Nephron progenitor cell (in vitro differentiated cells): ENCODE measurements around the gene FGD4.

ENCODE experiments used
- DNase-seq: peaks from one replicate; pipeline ENCODE4 v3.0.0; 2021
- H3K27ac Mint-ChIP-seq: 2 replicates; pipeline ENCODE4 v1.8.0; 2021; ENCODE audit warnings: mild to moderate bottlenecking, moderate library complexity, mixed read lengths
- H3K27me3 Mint-ChIP-seq: 2 replicates; pipeline ENCODE4 v1.8.0; 2021; ENCODE audit warnings: mild to moderate bottlenecking, low read depth, mixed read lengths; ENCODE audit not compliant: poor library complexity
- H3K36me3 Mint-ChIP-seq: 2 replicates; pipeline ENCODE4 v1.8.0; 2021; ENCODE audit warnings: low read depth, mixed read lengths
- H3K4me1 Mint-ChIP-seq: 2 replicates; pipeline ENCODE4 v1.8.0; 2021; ENCODE audit warnings: mixed read lengths
- H3K4me3 Mint-ChIP-seq: 2 replicates; pipeline ENCODE4 v1.8.0; 2021; ENCODE audit warnings: mild to moderate bottlenecking, moderate library complexity, mixed read lengths
- H3K9me3 Mint-ChIP-seq: 2 replicates; pipeline ENCODE4 v1.8.0; 2021; ENCODE audit warnings: mild to moderate bottlenecking, moderate library complexity, mixed read lengths
- TF ChIP-seq, protein P1 (sequence below): fragments of 200-600 bp; sonication (generic); IDR thresholded peaks from 2 replicates; pipeline ENCODE4 v1.5.0; 2021; ENCODE audit warnings: antibody characterized with exemption

FGD4 gene

DNA sequence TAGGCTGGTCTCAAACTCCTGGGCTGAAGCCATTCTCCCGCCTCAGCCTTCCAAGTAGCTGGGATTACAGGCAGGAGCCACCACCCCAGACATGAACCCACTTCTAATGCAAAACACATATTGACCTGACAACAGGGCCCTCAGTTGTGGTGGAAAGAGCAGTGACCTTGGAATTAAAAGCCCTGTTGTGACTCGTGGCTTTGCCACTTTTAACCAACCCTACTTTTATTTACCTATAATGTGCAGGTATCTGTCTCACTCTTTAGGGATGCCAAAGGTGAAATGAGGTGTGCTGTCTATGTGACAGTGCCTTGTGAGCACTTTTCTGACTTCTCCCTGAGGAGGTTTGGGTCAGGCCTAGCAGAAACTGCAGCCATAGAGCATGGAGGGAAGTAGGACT is 146.9 kb downstream of the FGD4 start:
- Mint-ChIP-seq H3K9me3 (no peaks in the 10 kb centered on the region), H3K27me3 (no peaks in the 10 kb centered on the region), H3K27ac (no peak overlapping the region), H3K4me3 (no peak overlapping the region), H3K4me1 (peaks cover 20% of the 10 kb centered on the region), H3K36me3 (peaks cover 5% of the 10 kb centered on the region)
- TF ChIP-seq, protein P1, sequence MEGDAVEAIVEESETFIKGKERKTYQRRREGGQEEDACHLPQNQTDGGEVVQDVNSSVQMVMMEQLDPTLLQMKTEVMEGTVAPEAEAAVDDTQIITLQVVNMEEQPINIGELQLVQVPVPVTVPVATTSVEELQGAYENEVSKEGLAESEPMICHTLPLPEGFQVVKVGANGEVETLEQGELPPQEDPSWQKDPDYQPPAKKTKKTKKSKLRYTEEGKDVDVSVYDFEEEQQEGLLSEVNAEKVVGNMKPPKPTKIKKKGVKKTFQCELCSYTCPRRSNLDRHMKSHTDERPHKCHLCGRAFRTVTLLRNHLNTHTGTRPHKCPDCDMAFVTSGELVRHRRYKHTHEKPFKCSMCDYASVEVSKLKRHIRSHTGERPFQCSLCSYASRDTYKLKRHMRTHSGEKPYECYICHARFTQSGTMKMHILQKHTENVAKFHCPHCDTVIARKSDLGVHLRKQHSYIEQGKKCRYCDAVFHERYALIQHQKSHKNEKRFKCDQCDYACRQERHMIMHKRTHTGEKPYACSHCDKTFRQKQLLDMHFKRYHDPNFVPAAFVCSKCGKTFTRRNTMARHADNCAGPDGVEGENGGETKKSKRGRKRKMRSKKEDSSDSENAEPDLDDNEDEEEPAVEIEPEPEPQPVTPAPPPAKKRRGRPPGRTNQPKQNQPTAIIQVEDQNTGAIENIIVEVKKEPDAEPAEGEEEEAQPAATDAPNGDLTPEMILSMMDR: no peak
- no peak for DNase-seq

DNA sequence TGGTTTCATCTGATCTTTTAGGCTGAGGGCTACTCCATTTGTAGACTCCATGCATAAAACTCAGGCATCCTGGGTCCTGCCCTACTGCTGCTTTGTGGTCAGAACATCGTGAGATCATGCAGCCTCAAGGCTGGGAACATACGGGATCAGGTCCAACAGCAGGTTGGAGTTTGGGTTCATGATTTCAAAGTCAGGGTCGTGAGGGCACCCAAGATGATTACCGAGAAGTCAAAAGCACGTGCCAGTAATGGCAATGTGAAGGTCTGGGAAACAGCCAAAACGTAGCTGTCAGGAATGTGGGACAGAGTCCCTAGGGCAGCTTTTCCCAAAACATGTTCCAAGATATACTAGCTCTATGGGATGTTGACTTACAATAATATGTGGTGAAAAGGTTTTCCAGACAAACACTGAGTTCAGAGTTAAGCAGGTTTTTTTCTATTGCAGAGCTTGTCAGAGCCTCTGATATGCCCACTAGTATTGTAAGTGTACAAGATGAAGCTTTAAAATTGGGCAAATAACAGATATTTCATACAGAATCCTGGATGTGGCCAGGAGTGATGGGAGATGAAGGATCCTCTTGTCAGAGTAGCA is 149.4 kb downstream of the FGD4 start:
- H3K27me3 Mint-ChIP-seq: no peaks in the 10 kb centered on the region
- TF ChIP-seq, protein P1: no peak
- H3K4me1 Mint-ChIP-seq: peaks cover 20% of the 10 kb centered on the region
- no peak overlapping the region for H3K4me3 Mint-ChIP-seq
- DNase-seq: no peak
- H3K27ac Mint-ChIP-seq: no peak overlapping the region
- peaks cover 4% of the 10 kb centered on the region for H3K9me3 Mint-ChIP-seq
- H3K36me3 Mint-ChIP-seq: peaks cover 5% of the 10 kb centered on the region

DNA sequence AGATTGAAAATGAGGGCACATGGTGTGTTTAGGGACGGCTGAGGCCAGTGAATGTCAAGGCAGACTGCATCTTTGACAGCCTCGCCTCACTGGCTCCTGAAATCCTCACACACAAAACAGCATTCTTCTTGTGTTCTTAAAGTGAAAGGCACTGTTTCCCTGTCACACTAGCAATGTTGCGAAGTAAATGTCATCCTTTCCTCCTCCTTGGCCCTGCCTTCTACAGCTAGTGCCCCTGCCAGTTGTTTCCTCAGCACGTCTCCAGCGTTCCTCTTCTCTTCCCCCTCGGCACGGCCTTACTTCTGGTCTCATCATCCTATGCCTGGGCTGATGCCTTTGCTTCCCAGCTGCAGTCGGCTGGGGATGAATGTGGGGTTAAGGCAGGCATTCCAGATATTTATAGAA is 150.3 kb downstream of the FGD4 start:
- no peak overlapping the region for H3K4me3 Mint-ChIP-seq
- TF ChIP-seq, protein P1: no peak
- DNase-seq: no peak
- H3K27me3 Mint-ChIP-seq: no peaks in the 10 kb centered on the region
- peaks cover 4% of the 10 kb centered on the region for H3K9me3 Mint-ChIP-seq
- H3K27ac Mint-ChIP-seq: peak overlapping the region; percentile 76
- H3K36me3 Mint-ChIP-seq: peaks cover 5% of the 10 kb centered on the region
- peaks cover 20% of the 10 kb centered on the region for H3K4me1 Mint-ChIP-seq

DNA sequence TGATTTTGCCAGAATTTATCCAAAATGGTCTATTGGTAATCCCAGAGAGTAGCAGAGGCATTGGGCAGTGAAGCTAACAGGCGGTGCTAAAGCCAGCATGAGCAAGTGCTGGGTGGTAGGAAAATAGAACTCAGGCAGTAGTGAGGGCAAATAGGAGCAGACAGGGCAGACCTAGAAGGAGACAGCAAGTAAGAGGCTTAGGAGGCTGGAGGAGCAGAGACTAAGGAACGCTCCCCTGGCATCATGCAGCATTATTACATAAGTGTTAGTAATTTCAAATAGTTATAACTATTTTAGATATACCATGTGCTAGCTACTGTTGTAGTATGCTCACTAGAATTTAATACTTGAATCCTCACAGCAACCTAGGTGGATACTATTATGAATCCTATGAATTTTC is 151.7 kb downstream of the FGD4 start:
- Mint-ChIP-seq H3K27me3 (no peaks in the 10 kb centered on the region), H3K27ac (no peak overlapping the region), H3K9me3 (peaks cover 4% of the 10 kb centered on the region), H3K4me3 (no peak overlapping the region), H3K4me1 (peaks cover 20% of the 10 kb centered on the region), H3K36me3 (peaks cover 9% of the 10 kb centered on the region)
- TF ChIP-seq, protein P1: no peak
- DNase-seq: no peak

DNA sequence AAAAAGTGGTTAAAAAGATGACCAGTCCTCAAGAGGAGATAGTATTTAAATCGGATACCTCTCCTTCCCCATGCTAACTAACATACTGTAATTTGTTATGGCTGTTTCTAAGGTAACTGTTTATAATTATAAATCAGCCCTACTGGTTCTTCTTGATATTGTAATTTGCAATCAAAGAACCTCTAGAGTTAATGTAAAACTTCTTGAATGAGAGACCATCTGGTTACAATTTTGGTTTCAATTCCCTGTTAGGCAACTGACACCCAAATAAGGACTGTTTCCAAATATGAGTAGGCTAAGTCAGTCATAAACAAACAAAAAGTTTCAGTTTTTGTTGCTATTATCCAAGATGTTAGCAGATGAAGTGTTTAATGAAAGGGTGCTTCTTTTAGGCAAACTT is 159.5 kb downstream of the FGD4 start:
- H3K27me3 Mint-ChIP-seq: peaks cover 3% of the 10 kb centered on the region
- peaks cover 9% of the 10 kb centered on the region for H3K4me1 Mint-ChIP-seq
- peaks cover 16% of the 10 kb centered on the region for H3K9me3 Mint-ChIP-seq
- TF ChIP-seq, protein P1: no peak
- H3K27ac Mint-ChIP-seq: no peak overlapping the region
- no peak overlapping the region for H3K4me3 Mint-ChIP-seq
- peaks cover 20% of the 10 kb centered on the region for H3K36me3 Mint-ChIP-seq
- no peak for DNase-seq

DNA sequence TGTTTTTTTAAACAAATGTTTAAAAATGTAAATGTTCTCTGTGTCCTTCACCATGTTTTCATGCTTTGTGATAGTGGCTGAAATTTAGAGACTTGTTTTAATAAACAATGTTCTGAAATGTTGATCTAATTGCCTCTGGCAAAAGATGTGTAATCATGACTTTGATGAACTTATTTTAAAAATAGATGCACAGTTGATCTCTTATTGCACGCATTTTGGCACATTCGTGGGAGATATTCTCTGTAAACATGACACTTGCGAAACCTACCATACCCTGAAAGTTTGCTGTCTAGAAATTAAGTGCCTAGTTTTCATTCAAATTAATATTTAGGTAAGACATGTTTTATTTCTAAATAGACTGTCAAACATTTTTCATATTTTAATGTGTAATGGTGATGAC is 160.1 kb downstream of the FGD4 start:
- peaks cover 26% of the 10 kb centered on the region for H3K36me3 Mint-ChIP-seq

More for the DNA sequence above, 160.1 kb downstream of the FGD4 start:
- peaks cover 21% of the 10 kb centered on the region for H3K9me3 Mint-ChIP-seq
- TF ChIP-seq, protein P1: no peak
- DNase-seq: no peak
- peaks cover 9% of the 10 kb centered on the region for H3K4me1 Mint-ChIP-seq
- no peak overlapping the region for H3K27ac Mint-ChIP-seq
- H3K27me3 Mint-ChIP-seq: peaks cover 3% of the 10 kb centered on the region
- no peak overlapping the region for H3K4me3 Mint-ChIP-seq
